Nephron (organoid): ENCODE results near the gene ZEB2.

ENCODE experiments used
- H3K27ac Mint-ChIP-seq, 3 experiments: 2 replicates each; pipeline ENCODE4 v1.8.0; 2020; ENCODE audit warnings: mixed read lengths in 3 of 3, mild to moderate bottlenecking in 2 of 3, moderate library complexity in 1 of 3
- H3K27me3 Mint-ChIP-seq: 2 replicates; pipeline ENCODE4 v1.8.0; 2021; ENCODE audit warnings: low read depth, mild to moderate bottlenecking, moderate library complexity, mixed read lengths
- H3K36me3 Mint-ChIP-seq: 2 replicates; pipeline ENCODE4 v1.8.0; 2020; ENCODE audit warnings: low read depth, mixed read lengths
- H3K4me1 Mint-ChIP-seq: 2 replicates; pipeline ENCODE4 v1.8.0; 2020; ENCODE audit warnings: mixed read lengths
- H3K4me3 Mint-ChIP-seq, 3 experiments: 2 replicates each; pipeline ENCODE4 v1.8.0; 2020; ENCODE audit warnings: mild to moderate bottlenecking in 3 of 3, mixed read lengths in 3 of 3, moderate library complexity in 2 of 3
- H3K9me3 Mint-ChIP-seq: 2 replicates; pipeline ENCODE4 v1.8.0; 2020; ENCODE audit warnings: mixed read lengths
- CTCF ChIP-seq, 3 experiments: fragments of 200-600 bp; sonication (generic); IDR thresholded peaks; one replicate each; pipeline ENCODE4 v1.5.0; 2021; ENCODE audit warnings: antibody characterized with exemption in 3 of 3; ENCODE audit not compliant: unreplicated experiment in 3 of 3

ZEB2 gene

GRCh38 chr2:144426355-144426754 lies 93.6 kb downstream of the ZEB2 start:
- no peaks in the 10 kb centered on the region for H3K27me3 Mint-ChIP-seq
- H3K9me3 Mint-ChIP-seq: no peaks in the 10 kb centered on the region

GRCh38 chr2:144424559-144425240 lies 95.2 kb downstream of the ZEB2 start:
- Mint-ChIP-seq H3K27ac (peak overlapping the region in 2 of 3 experiments; percentile 31 to 42), H3K4me1 (peaks cover 23% of the 10 kb centered on the region), H3K9me3 (no peaks in the 10 kb centered on the region), H3K27me3 (no peaks in the 10 kb centered on the region), H3K4me3 (no peak overlapping the region), H3K36me3 (peaks cover 66% of the 10 kb centered on the region)
- no peak for TF ChIP-seq CTCF (IDR thresholded peaks at IDR 0.05; ENCODE audit: unreplicated experiment in 3 of 3)

More at GRCh38 chr2:144426355-144426754, 93.6 kb downstream of the ZEB2 start:
- Mint-ChIP-seq H3K4me1 (peaks cover 23% of the 10 kb centered on the region), H3K27ac (no peak overlapping the region), H3K36me3 (peaks cover 51% of the 10 kb centered on the region), H3K4me3 (no peak overlapping the region)
- no peak for TF ChIP-seq CTCF (IDR thresholded peaks at IDR 0.05; ENCODE audit: unreplicated experiment in 3 of 3)

GRCh38 chr2:144421606-144422510 lies 98.1 kb downstream of the ZEB2 start:
- H3K36me3 Mint-ChIP-seq: peaks cover 73% of the 10 kb centered on the region
- H3K4me1 Mint-ChIP-seq: peaks cover 5% of the 10 kb centered on the region
- peak overlapping the region in 2 of 3 experiments; percentile 0 to 1 for H3K27ac Mint-ChIP-seq
- H3K4me3 Mint-ChIP-seq: no peak overlapping the region
- no peaks in the 10 kb centered on the region for H3K9me3 Mint-ChIP-seq
- no peak for TF ChIP-seq CTCF (IDR thresholded peaks at IDR 0.05; ENCODE audit: unreplicated experiment in 3 of 3)
- H3K27me3 Mint-ChIP-seq: no peaks in the 10 kb centered on the region

GRCh38 chr2:144419218-144419617 lies 100.7 kb downstream of the ZEB2 start:
- no peak for TF ChIP-seq CTCF (IDR thresholded peaks at IDR 0.05; ENCODE audit: unreplicated experiment in 3 of 3)
- Mint-ChIP-seq H3K4me3 (no peak overlapping the region), H3K9me3 (no peaks in the 10 kb centered on the region), H3K36me3 (peaks cover 85% of the 10 kb centered on the region), H3K27ac (no peak overlapping the region), H3K27me3 (no peaks in the 10 kb centered on the region), H3K4me1 (peaks cover 8% of the 10 kb centered on the region)

- TF ChIP-seq CTCF (IDR thresholded peaks at IDR 0.05; ENCODE audit: unreplicated experiment in 3 of 3): no peak
- H3K36me3 Mint-ChIP-seq: peaks cover 76% of the 10 kb centered on the region
- peak overlapping the region; percentile 8 to 31 (median 9) for H3K27ac Mint-ChIP-seq
- no peak overlapping the region for H3K4me3 Mint-ChIP-seq
- no peaks in the 10 kb centered on the region for H3K9me3 Mint-ChIP-seq
- no peaks in the 10 kb centered on the region for H3K27me3 Mint-ChIP-seq
- H3K4me1 Mint-ChIP-seq: peaks cover 11% of the 10 kb centered on the region
Measured at GRCh38 chr2:144415386-144415785, 104.5 kb downstream of the ZEB2 start.
